Coronary artery (tissue), 2 donors: ENCODE data around the gene MIPOL1.
A peak's percentile ranks its signal among the peaks of the same experiment; 100 is the strongest.

Experiments used
- DNase-seq: peaks from one replicate; pipeline ENCODE4 v3.0.0-alpha.2; 2017; ENCODE audit warnings: low spot score
- H3K27ac ChIP-seq, 2 donors: fragments of 200-600 bp; sonication (generic); one replicate each; pipeline ENCODE4 v1.5.1; 2016 to 2019
- H3K4me3 ChIP-seq: fragments of 200-600 bp; sonication (generic); 2 replicates; pipeline ENCODE4 v1.5.1; 2016; ENCODE audit warnings: mild to moderate bottlenecking, moderate library complexity
- TF ChIP-seq, protein P1 (sequence below): fragments of 200-600 bp; sonication (generic); IDR thresholded peaks from one replicate; pipeline ENCODE4 v1.5.1; 2019; ENCODE audit warnings: antibody characterized with exemption

MIPOL1 gene

DNA sequence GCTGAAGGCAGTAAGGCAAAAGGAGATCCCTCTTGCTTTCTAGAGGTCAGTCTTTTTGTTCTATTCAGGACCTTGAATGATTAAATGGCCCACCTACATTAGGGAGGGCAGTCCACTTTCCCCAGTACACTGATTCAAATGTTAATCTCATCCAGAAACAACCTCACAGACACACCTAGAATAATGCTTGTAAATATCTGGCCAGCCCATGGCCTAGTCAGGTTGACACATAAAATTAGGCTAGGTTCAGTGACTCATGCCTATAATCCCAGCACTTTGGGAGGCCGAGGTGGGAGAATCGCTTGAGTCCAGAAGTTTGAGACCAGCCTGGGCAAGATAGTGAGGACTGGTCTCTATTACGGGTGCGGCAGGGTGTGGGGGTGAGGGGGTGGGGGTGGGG is 43.5 kb downstream of the MIPOL1 start:
- TF ChIP-seq, protein P1, sequence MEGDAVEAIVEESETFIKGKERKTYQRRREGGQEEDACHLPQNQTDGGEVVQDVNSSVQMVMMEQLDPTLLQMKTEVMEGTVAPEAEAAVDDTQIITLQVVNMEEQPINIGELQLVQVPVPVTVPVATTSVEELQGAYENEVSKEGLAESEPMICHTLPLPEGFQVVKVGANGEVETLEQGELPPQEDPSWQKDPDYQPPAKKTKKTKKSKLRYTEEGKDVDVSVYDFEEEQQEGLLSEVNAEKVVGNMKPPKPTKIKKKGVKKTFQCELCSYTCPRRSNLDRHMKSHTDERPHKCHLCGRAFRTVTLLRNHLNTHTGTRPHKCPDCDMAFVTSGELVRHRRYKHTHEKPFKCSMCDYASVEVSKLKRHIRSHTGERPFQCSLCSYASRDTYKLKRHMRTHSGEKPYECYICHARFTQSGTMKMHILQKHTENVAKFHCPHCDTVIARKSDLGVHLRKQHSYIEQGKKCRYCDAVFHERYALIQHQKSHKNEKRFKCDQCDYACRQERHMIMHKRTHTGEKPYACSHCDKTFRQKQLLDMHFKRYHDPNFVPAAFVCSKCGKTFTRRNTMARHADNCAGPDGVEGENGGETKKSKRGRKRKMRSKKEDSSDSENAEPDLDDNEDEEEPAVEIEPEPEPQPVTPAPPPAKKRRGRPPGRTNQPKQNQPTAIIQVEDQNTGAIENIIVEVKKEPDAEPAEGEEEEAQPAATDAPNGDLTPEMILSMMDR, result no peak
- no peak for DNase-seq
- Histone ChIP-seq H3K4me3 (no peak overlapping the region), H3K27ac (no peak overlapping the region)

DNA sequence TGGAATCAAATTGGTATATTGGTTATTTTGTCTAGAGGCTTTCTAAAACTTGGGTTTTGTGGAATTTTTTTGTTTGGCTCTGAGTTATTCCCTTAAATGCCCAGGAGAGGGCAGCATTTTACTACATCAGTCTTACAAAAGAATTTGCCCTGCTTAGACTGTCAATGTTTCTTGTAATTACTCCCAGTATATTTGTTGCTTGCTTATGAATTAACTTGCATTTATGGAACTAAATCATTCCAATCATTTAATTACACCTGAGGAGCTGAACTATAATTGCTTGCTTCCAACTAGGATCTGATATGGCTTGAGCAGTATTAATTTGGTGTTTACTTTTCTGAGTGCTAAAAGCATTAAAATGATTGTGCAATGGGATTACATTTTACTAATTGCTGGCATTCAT is 48.7 kb downstream of the MIPOL1 start:
- TF ChIP-seq, protein P1, result peak; percentile 45
- DNase-seq, result no peak
- Histone ChIP-seq H3K4me3 (no peak overlapping the region), H3K27ac (no peak overlapping the region)

DNA sequence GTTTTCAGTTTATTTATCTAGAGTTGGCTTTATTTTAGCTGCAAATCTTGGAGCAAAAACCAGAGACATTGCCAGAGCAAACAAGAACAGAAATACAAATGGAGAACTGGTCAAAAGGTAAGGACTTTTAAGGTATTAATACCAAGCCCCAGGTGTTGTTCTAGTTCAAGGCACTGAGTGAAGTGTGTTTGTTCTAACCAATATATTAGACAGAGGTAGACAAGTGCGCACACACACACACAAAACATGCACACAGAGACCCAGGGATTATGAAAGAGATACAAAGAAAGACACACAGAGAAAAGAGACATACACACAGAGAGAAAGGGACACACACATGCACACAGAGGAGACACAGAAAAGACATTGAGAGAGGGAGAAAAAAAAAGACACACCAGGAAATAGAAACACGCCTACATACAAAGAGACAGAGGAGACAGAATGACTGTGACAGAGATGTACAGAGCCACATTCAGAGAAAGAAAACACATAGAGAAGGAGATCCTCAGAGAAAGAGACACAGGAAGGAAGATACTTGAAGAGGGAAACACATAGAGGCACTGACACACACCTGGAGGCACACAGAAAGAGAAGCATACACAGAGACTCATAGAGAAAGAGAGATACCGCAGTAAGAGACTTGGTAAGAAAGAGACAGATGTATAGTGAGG is 50.2 kb downstream of the MIPOL1 start:
- DNase-seq, result no peak
- Histone ChIP-seq H3K27ac (no peak overlapping the region), H3K4me3 (no peak overlapping the region)
- TF ChIP-seq, protein P1, result no peak

DNA sequence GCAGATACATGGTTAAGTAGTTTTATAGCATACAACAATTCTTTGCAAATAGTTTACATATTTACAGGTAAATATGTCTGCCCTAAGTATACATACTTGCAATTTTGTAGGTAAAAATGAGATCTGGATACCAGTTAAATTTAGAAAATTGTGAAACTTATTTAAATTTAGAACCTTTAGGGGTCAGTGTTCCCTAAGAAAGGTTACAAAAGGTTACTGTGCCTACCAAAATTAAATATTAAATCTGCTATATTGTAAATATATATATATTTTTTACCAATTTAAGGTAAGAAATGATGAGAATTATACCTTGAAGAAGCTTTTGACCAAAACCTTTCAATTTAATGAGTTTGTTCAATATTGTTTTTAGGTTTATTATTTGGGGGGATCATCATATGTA is 54.0 kb downstream of the MIPOL1 start:
- TF ChIP-seq, protein P1, result no peak
- DNase-seq, result no peak
- H3K27ac ChIP-seq, result no peak overlapping the region
- no peak overlapping the region for H3K4me3 ChIP-seq

DNA sequence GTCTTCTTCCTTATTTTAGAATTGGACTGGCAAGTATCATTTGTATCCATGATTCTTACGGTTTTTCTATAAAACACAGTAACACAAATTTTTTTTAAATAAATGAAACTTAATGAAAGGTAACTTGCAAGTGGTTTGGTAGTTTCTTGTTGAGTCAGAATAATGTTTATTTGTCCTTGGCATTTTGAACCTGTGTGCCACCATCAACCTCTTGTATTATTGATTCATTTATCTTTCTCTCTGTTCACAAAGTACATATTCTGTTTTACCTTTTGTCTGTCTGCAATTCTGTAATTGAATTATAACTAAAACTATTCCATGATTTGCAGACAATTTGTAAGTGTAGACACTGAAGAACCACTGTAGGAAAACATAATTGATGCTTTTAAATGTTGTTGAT is 54.7 kb downstream of the MIPOL1 start:
- H3K27ac ChIP-seq, result no peak overlapping the region
- no peak for DNase-seq
- H3K4me3 ChIP-seq, result no peak overlapping the region
- TF ChIP-seq, protein P1, result no peak

DNA sequence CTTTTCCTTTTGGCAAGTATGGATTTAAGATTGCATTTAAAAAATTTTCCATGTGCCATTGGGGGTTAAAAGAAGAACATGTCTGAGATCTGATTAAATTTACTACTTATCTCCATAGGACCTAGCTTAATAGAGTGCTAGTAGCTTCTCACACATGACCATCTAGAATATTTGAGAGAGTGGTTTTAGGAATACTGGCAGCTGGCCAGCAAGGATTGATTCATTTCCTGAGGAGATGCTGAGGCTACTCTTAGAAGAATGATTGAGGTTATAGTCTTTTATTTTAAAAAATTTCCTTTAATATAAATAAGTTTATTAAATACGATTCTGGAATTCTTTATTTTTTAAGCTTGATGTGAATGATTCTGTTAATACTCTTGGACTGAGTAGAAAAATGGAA is 56.2 kb downstream of the MIPOL1 start:
- TF ChIP-seq, protein P1, result no peak
- H3K4me3 ChIP-seq, result no peak overlapping the region
- DNase-seq, result no peak

DNA sequence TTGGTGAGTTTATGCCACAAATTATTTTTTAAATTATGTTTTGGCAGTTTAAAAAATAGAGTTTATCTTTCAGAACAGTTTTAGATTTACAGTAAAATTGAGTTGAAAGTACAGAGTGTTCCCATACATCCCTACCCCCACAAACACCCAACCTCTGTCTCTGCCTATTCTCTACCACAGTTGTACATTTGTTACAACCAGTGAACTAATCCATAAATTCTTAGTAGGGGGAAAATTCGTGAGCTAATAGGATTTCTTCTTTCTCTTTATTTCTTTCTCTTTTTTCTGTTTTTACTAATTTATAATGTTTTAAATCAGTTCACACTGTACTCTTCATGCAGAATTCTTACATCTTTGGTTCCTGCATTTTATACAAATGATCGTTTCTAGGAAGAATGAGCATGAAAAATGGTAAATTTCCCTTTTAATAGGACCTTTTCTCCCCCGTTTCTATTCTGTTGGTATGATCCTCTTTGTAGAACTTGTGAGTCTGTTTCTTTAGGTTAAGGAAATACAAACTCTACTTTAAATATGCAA is 56.7 kb downstream of the MIPOL1 start:
- no peak for DNase-seq
- Histone ChIP-seq H3K27ac (no peak overlapping the region), H3K4me3 (no peak overlapping the region)
- TF ChIP-seq, protein P1, result no peak

More for the DNA sequence above, 56.2 kb downstream of the MIPOL1 start:
- no peak overlapping the region for H3K27ac ChIP-seq
